Coronary artery (tissue), 2 donors: ENCODE data around the gene NRXN2.

Experiments used
- DNase-seq: peaks from one replicate; pipeline ENCODE4 v3.0.0-alpha.2; 2017; ENCODE audit warnings: low spot score
- H3K27ac ChIP-seq, 2 donors: fragments of 200-600 bp; sonication (generic); one replicate each; pipeline ENCODE4 v1.5.1; 2016 to 2019
- H3K4me3 ChIP-seq: fragments of 200-600 bp; sonication (generic); 2 replicates; pipeline ENCODE4 v1.5.1; 2016; ENCODE audit warnings: mild to moderate bottlenecking, moderate library complexity
- CTCF ChIP-seq: fragments of 200-600 bp; sonication (generic); IDR thresholded peaks from one replicate; pipeline ENCODE4 v1.5.1; 2019; ENCODE audit warnings: antibody characterized with exemption

Gene NRXN2

GRCh38 chr11:64581057-64581523 lies 141.9 kb downstream of the NRXN2 start:
- H3K27ac ChIP-seq = no peak overlapping the region
- no peak for DNase-seq
- no peak for TF ChIP-seq CTCF
- no peak overlapping the region for H3K4me3 ChIP-seq

- no peak for TF ChIP-seq CTCF
- no peak overlapping the region for H3K4me3 ChIP-seq
- no peak overlapping the region for H3K27ac ChIP-seq
- no peak for DNase-seq
Observed at GRCh38 chr11:64580412-64580811, 142.6 kb downstream of the NRXN2 start.

- no peak overlapping the region for H3K27ac ChIP-seq
- TF ChIP-seq CTCF = no peak
- no peak overlapping the region for H3K4me3 ChIP-seq
- DNase-seq = no peak
Observed at GRCh38 chr11:64577202-64577601, 145.8 kb downstream of the NRXN2 start.

GRCh38 chr11:64572143-64572542 lies 150.9 kb downstream of the NRXN2 start:
- no peak for DNase-seq
- TF ChIP-seq CTCF = no peak
- Histone ChIP-seq H3K4me3 (no peak overlapping the region), H3K27ac (no peak overlapping the region)

GRCh38 chr11:64571410-64572091 lies 151.4 kb downstream of the NRXN2 start:
- Histone ChIP-seq H3K27ac (no peak overlapping the region), H3K4me3 (no peak overlapping the region)
- TF ChIP-seq CTCF = no peak
- no peak for DNase-seq

- TF ChIP-seq CTCF = no peak
- H3K27ac ChIP-seq = no peak overlapping the region
- no peak overlapping the region for H3K4me3 ChIP-seq
- DNase-seq = no peak
Observed at GRCh38 chr11:64571050-64571409, 152.0 kb downstream of the NRXN2 start.

- TF ChIP-seq CTCF = no peak
- no peak for DNase-seq
- H3K27ac ChIP-seq = no peak overlapping the region
- H3K4me3 ChIP-seq = no peak overlapping the region
Observed at GRCh38 chr11:64570341-64570740, 152.7 kb downstream of the NRXN2 start.
